Measurements from ENCODE around the gene COL13A1. TPM values are rescaled to one million over a fixed set of nuclear protein-coding genes. Genes with fewer than 3 reads are reported as not detected.

COL13A1 gene
- total and polyA plus RNA-seq, 2 of the 8 experiments (the other 6 are each of a cell fraction or from before 2014, with no cell fraction given), result 2.6 to 5.2 TPM

- Histone ChIP-seq H2AK5ac (ENCODE audit: low read depth, low read length) (no peak overlapping the region; the same call in 1 of the 2 replicates), H2BK5ac (ENCODE audit: low read depth, low read length) (no peak overlapping the region), H3K4me2 (ENCODE audit: insufficient read depth in 1 of 2, low read depth in 2 of 2, low read length in 2 of 2) (no peak overlapping the region), H3K4me3 (ENCODE audit: extremely low read depth in 1 of 4, insufficient read depth in 2 of 4, low read depth in 3 of 4, low read length in 4 of 4) (no peak overlapping the region), H3K23me2 (ENCODE audit: low read depth, low read length) (no peaks in the 10 kb centered on the region), H2BK120ac (replicated peaks; ENCODE audit: low read depth, low read length) (no peak overlapping the region), H3K18ac (ENCODE audit: extremely low read depth, low read length) (no peak overlapping the region), H3K4ac (replicated peaks; ENCODE audit: insufficient read length, low read depth, low read length) (no peak overlapping the region), H3K14ac (ENCODE audit: insufficient read length) (no peak overlapping the region), H4K91ac (replicated peaks; ENCODE audit: insufficient read length, low read length) (no peak overlapping the region), H4K20me1 (replicated peaks in 1 of 2; ENCODE audit: control insufficient read depth in 1 of 2, insufficient read depth in 2 of 2, low read length in 2 of 2) (no peaks in the 10 kb centered on the region), H3K9ac (replicated peaks in 1 of 4; ENCODE audit: extremely low read depth in 1 of 4, low read depth in 3 of 4, low read length in 3 of 4) (no peak overlapping the region), H3K27ac (ENCODE audit: low read depth, low read length) (no peak overlapping the region), H3K9me3 (ENCODE audit: insufficient read depth in 2 of 2, low read depth in 1 of 2, low read length in 1 of 2) (no peaks in the 10 kb centered on the region), H3K4me1 (replicated peaks in 1 of 4; ENCODE audit: control insufficient read depth in 3 of 4, insufficient read depth in 4 of 4, low read length in 3 of 4) (peaks cover 0 to 22% (median 15%) of the 10 kb centered on the region in 4 experiments; a peak in 6 of 7 replicates), H2AFZ (ENCODE audit: low read length) (no peak overlapping the region), H3K79me1 (ENCODE audit: low read depth, low read length) (no peaks in the 10 kb centered on the region), H4K8ac (ENCODE audit: extremely low read depth, insufficient read depth, low read length) (no peak overlapping the region), H3K36me3 (ENCODE audit: control insufficient read depth in 2 of 4, insufficient read depth in 4 of 4, low read length in 3 of 4) (no peaks in the 10 kb centered on the region), H3K56ac (replicated peaks; ENCODE audit: insufficient read length, low read depth, low read length) (no peak overlapping the region), H3K79me2 (ENCODE audit: control insufficient read depth in 1 of 2, insufficient read depth in 2 of 2, low read length in 2 of 2) (no peaks in the 10 kb centered on the region), H2BK12ac (ENCODE audit: low read depth, low read length) (no peak overlapping the region), H2BK20ac (ENCODE audit: low read length) (no peak overlapping the region), H2BK15ac (ENCODE audit: low read length) (no peak overlapping the region), H3K27me3 (replicated peaks in 1 of 4; ENCODE audit: control insufficient read depth in 3 of 4, extremely low read depth in 1 of 4, insufficient read depth in 3 of 4, low read length in 3 of 4) (no peaks in the 10 kb centered on the region; a peak in 1 of 7 replicates), H3K23ac (ENCODE audit: insufficient read length) (no peak overlapping the region), H4K5ac (ENCODE audit: insufficient read length, low read depth, low read length) (no peak overlapping the region)
- CTCF ChIA-PET (ENCODE audit: partially characterized antibody), result interaction anchor here (0.6 to 4.6 kb wide), 35 partner anchors 9 to 260 kb away, joined by 3 to 100 read pairs (median 5); no protein-coding TSS in a partner anchor
- DNase-seq (ENCODE audit: low read depth in 1 of 2, low spot score in 2 of 2) (no peak), FAIRE-seq (no peak)
- TF ChIP-seq POLR2AphosphoS5 (IDR thresholded peaks at IDR 0.05; ENCODE audit: low read depth, low read length) (no peak), SP1 (IDR thresholded peaks at IDR 0.05; ENCODE audit: low read depth, low read length) (no peak), YY1 (IDR thresholded peaks at IDR 0.05; ENCODE audit: low read depth, low read length) (no peak), BCL11A (IDR thresholded peaks at IDR 0.05; ENCODE audit: low read depth in 2 of 2, low read length in 2 of 2) (no peak), TBP (IDR thresholded peaks at IDR 0.05; ENCODE audit: low read depth, low read length) (no peak), TAF1 (IDR thresholded peaks at IDR 0.05; ENCODE audit: low read depth, low read length) (no peak)
- POLR2A ChIA-PET (ENCODE audit: partially characterized antibody), result no interaction called here
- 76% methylated on average over 3 of the region's 3 CpGs; no CpG with 5 or more reads in 1 of the 2 experiments for WGBS, 2 experiments (ENCODE audit: extremely low coverage in 1 of 2, insufficient coverage in 1 of 2, insufficient read length in 1 of 2, insufficient replicate concordance in 2 of 2, low coverage in 1 of 2, low lambda C conversion rate in 2 of 2, missing lambda C conversion rate in 1 of 2)
These were observed 82.3 kb downstream of the COL13A1 start for GRCh38 chr10:69884024-69884367.

Measured in H1 (cell line).